ENCODE results near the gene DNMBP.

DNA sequence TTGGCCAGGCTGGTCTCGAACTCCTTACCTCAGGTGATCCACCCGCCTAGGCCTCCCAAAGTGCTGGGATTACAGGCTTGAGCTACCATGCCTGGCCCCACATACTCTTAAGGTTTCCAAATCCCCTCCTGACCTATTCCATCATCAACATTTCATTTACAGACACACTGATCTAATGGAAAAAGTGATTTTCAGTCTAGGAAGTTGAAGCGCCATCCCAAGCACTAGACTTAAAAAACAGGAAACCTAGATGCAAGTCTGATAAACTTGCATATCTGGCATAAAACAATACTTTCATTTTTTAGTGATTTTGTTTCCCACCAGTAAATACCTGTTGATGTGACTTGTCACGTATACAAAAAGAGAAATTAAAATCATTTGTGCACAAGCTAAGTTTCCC lies 44.0 kb downstream of the DNMBP start:
- TF ChIP-seq, protein P1, sequence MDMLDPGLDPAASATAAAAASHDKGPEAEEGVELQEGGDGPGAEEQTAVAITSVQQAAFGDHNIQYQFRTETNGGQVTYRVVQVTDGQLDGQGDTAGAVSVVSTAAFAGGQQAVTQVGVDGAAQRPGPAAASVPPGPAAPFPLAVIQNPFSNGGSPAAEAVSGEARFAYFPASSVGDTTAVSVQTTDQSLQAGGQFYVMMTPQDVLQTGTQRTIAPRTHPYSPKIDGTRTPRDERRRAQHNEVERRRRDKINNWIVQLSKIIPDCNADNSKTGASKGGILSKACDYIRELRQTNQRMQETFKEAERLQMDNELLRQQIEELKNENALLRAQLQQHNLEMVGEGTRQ (IDR thresholded peaks at IDR 0.05; ENCODE audit: low read depth, low read length), result no peak
- TF ChIP-seq POLR2A (IDR thresholded peaks at IDR 0.05; ENCODE audit: low read depth, low read length) (no peak), RFX5 (IDR thresholded peaks at IDR 0.05; ENCODE audit: low read depth, low read length) (no peak), FOS (IDR thresholded peaks at IDR 0.05; ENCODE audit: low read depth, low read length) (no peak), RCOR1 (IDR thresholded peaks at IDR 0.05; ENCODE audit: insufficient replicate concordance, low read length) (no peak), RAD21 (IDR thresholded peaks at IDR 0.05; ENCODE audit: low read length) (no peak)
- TF ChIP-seq, protein P2, sequence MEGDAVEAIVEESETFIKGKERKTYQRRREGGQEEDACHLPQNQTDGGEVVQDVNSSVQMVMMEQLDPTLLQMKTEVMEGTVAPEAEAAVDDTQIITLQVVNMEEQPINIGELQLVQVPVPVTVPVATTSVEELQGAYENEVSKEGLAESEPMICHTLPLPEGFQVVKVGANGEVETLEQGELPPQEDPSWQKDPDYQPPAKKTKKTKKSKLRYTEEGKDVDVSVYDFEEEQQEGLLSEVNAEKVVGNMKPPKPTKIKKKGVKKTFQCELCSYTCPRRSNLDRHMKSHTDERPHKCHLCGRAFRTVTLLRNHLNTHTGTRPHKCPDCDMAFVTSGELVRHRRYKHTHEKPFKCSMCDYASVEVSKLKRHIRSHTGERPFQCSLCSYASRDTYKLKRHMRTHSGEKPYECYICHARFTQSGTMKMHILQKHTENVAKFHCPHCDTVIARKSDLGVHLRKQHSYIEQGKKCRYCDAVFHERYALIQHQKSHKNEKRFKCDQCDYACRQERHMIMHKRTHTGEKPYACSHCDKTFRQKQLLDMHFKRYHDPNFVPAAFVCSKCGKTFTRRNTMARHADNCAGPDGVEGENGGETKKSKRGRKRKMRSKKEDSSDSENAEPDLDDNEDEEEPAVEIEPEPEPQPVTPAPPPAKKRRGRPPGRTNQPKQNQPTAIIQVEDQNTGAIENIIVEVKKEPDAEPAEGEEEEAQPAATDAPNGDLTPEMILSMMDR (conservative IDR thresholded peaks at IDR 0.05; ENCODE audit: low read depth, low read length), result no peak
